Tibial nerve (tissue), 3 donors: Measurements from ENCODE around the gene CLMP.

Source experiments
- CTCF ChIP-seq, 5 experiments: fragments of 200-600 bp in 3 of 5; fragments of 450-650 bp in 2 of 5; sonication (generic) in 3 of 5; IDR thresholded peaks; one replicate each; pipeline ENCODE4 v1.5.1; 2016 to 2019; ENCODE audit warnings: antibody characterized with exemption in 5 of 5, mild to moderate bottlenecking in 3 of 5, moderate library complexity in 2 of 5
- POLR2A ChIP-seq, 2 donors: fragments of 450-650 bp; IDR thresholded peaks; one replicate each; pipeline ENCODE4 v1.6.1; 2017; ENCODE audit warnings: antibody characterized with exemption in 2 of 2, mild to moderate bottlenecking in 2 of 2, moderate library complexity in 2 of 2

DNA sequence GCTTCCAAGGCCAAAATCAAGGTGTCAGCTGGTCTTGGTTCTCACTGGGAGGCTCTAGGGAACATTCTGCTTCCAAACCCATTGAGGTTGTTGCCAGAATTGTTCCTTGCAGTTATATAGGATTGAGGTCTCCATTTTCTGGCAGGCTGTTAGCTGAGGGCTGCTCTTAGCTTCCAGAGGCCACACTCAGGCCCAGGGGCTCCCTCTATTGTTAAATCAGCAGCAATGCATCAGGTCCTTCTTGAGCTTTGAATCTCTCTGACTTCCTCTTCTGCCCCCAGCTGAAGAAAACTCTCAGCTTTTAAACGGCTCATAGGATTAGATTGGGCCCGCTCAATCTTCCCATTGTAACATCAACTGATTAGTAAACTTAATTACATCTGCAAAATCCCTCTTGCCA lies 174.1 kb downstream of the CLMP start:
- peak; percentile 21 to 45 (median 32) for TF ChIP-seq CTCF (IDR thresholded peaks at IDR 0.05)
- no peak for TF ChIP-seq POLR2A (IDR thresholded peaks at IDR 0.05)
